Stimulated activated CD4-positive, alpha-beta T cell treated with anti-CD3 and anti-CD28 coated beads, Interleukin-2, amount 100 ng/mL, for 4 hours (primary cell): ENCODE data around the gene INTS6.

Source experiments
- DNase-seq: peaks from one replicate; pipeline ENCODE4 v3.0.0-alpha.2; 2020; ENCODE audit warnings: low read depth

The INTS6 gene

DNA sequence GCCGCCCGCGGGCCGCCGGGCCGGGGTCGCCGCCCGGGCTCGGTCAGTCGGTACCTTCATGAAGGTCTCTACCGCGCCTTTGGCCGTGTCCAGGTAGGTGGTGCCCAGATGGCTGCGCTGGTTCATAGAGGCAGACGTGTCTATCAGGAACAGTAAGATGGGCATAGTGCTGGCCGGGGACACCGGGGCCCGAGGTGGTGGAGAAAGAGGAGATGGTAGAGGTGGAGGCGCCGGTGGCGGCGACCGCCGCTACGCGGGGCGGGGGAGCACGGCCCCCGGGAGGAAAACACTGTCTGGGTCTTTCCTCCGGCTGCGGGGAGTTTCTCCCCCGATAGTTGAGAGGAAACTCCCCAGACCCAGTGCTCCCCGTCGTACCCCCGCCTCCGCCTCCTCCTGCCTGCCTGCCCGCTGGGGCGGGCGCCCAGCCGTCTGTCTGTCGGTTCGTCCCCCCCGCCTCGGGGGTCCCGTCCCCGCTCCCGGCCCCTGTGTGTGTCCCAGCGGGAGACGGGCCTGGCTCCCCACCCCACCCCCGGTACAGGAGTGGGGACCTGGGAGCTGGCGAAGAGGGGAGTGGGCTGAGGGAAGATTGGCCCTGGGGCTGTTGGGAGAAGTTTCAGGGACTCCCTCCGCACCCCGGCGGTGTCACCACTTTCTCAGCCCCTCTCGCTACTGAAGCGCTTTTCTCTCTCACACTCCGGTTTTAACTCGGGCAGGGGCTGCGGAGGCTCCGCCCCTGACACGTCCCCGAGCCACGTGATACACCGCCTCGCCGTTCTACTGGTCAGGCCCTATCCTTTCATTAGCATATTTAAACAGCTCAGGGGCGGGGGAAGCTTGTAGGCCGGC, at the start of gene INTS6:
INTS6 (minus strand) TSS at position 676 of the 846 bp plus-strand sequence; CDS start at position 165, 511 bp downstream.
- DNase-seq, result peak; percentile 99

GRCh38 chr13:51502153-51502651, 49.4 kb upstream of the INTS6 start:
- no peak for DNase-seq

- no peak for DNase-seq
Measured at GRCh38 chr13:51501592-51502152, 48.8 kb upstream of the INTS6 start.

DNA sequence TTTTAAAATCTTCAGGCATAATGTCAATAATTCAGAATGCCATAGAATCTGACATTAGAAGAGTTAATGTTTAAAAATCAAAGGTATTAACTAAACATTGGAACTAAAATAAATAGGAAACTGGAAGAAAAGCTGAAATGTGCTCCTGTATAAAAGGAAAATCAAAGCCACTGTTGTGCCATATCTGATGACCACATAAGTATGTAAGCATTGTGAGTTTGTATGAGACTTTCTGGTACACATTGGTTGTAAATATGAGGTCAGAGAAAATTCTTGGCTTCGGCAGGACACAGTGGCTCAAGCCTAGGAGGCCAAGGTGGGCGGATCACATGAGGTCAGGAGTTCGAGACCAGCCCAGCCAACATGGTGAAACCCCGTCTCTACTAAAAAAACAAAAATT, 48.3 kb upstream of the INTS6 start:
- DNase-seq, result no peak

- DNase-seq, result no peak
Measured at GRCh38 chr13:51500687-51501086, 47.9 kb upstream of the INTS6 start.

DNA sequence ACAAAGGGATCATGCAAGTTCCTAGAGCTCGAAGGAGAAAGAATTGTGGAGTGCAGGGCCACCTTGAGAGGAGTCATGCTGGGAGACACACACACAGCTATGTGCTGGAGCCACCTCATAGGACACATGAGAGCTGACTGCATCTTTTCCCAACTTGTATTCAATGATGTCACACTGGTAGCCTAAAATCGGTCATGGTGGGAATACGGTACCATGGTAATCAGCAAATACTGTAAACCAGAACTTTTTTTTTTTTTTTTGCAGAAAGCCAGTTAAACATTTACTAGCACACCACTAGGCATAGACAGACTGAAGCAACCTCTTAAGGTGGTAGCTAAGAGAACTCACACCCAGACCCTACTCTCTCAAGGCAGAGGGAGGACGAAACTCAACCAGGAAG, 47.0 kb upstream of the INTS6 start:
- no peak for DNase-seq

- DNase-seq, result no peak
Measured at GRCh38 chr13:51495316-51495715, 42.5 kb upstream of the INTS6 start.

DNA sequence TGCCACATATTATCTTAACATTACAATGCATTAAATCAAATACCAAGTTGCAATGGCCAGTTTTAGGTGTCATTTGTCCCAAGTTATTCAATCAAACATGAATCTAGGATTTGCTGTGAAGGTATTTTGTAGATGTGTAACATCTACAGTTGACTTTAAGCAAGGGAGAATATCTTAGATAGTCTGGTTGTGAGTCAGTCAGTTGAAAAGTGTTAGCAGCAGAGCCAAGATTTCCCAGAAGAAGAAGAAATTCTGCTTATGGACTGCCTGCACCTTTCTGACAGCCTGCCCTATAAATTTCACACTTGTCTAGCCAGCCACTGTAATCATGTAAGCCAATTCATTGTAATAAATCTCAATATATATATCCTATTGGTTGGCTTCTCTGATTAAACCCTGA, 41.3 kb upstream of the INTS6 start:
- no peak for DNase-seq

GRCh38 chr13:51488212-51488611, 35.4 kb upstream of the INTS6 start:
- no peak for DNase-seq

DNA sequence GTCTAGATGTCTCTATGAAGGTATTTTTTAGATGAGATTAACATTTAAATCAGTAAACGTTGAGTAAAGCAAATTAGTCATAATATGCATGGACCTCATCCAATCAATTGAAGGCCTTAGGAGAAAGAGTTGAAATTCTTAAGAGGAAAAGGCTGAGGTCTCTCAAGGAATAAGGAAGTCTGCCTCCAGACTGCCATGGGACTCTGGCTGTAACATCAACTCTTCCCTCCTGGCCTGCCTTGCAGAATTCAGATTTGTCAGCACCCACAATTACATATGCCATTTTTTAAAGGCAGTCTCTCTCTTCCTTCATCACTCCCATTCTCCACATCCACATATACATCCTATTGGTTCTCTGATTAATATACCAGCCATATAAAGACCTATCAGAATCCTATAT, 28.8 kb upstream of the INTS6 start:
- DNase-seq, result no peak

DNA sequence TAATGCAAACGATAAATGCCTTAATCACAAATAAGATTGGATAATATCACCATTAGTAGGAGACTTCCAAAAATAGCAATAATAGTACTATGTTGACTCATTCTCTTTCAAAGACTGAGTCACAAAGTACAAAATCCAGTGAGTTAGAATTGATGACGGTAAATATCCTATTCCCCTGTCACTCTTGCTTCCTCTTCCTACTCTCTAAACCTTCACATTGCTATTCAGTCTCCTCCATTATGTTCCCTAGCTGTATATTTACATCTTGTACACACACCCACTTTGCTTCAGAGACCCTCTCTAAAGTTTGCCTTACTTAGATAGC, 26.3 kb upstream of the INTS6 start:
- no peak for DNase-seq

DNA sequence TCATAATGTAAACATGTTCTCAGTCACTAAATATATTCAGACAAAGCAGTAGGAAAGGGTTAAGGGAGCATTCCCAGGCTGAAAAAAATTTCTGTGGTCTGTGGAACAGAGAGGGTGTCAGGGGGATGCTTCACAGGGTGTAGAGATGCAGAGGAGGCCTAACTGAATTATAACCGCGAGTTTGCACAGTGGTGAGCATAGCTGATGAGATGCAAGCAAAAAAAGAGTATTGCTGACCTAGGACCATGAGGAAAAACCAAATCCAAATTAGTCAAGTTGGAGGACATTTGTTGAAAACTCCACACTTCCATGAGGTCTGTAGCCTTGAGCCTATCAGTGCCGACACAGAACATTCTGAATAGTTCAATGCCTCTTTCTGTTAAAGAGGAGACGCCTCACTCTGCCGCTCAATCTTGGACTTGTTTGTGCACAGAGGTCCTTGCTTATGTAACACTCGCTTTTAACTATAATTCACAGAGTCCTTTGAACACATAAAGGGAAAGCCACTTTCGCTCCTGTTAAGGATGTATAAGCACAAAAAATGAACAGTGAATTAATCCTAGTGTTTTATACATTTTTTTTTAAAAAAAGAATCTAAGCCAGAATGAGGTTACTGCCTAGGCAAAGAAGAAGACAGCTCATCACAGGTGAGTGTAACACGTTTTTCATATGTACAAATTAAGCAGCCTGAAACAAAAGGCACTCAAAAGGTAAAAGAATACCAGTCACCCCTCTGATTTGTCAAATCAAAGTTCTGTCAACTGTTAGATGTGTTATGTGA, 25.8 kb upstream of the INTS6 start:
- DNase-seq, result no peak

DNA sequence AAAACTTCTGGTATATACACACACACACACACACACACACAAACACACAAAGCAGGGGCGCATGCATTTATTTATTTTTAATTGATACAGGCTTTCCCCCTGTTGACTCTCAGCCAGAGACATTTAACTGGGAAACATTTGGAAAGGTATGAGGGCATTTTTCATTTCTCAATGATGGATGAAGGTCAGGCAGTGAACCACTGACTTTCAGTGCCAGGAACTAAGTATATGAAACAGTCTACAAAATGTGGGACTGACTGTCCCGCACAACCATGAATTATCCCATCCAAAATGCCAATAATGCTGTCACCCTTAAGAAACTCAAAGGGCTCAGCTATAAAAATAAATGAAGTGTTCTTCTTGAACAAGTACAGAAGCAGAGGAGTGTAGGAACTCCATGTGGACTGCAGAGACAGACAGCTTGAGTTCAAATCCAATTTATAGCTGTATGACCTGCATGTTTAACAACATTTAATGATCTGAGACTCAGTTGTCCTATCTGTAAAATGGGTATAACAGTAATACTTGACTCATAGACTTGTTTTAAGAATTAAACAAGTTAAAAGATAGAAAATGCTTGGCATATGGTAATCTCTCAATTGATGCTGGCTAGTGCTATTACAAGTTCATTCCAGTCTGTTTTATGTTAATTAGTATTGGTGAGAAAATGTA, 25.0 kb upstream of the INTS6 start:
- no peak for DNase-seq

DNA sequence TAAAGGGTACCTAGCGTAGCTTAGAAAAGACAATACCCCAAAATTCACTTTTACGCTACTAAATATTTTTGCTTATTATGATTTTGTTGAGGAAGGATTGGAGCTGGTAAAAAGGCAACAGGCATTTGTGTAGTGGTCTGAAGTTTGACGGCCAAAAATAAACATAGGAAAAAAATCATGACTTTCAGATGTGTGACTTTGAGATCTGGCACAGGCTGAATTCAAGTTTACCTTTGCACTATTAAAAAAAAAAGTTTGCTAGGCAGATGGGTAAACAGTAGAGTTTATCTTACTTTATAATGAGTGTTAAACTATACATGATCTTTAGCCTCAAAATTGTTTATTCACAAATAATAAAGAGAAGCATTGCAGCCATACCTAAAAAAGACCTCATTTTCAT, 24.3 kb upstream of the INTS6 start:
- DNase-seq, result no peak

DNA sequence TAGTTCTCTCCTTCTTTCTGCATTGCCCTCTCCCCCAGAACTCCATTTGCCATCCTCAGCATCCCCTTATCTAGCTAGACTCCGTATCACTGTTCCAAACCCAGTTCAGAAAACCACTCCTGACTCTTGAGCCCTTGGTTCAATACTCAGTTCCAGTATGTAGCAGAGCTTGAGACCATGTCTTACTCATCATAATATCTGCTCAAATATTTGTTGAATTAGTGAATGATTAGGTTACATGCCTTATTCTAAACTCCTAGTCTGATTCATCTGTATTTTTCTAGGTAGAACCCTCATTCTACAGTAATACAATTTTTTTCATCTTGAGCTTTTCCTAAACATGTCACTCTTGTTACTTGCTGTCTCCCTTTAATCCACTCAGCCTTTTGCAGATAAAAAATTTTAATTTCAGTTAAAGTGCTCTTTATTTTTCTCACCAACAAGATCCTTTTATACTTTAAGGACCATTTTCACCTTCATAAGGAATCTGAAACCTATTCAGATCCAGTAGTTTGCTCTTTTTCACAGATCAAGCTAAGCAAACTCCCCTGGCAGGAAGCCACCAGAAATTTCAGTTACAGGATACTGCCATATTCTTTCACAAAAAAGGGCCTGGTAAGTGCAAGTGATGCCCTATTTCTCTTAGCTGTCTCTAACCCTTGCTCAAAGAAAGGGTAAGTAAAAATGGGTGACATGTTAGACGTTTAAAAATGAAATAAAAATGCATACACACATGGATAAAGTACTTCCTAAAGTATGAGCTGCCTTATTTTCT, 23.1 kb upstream of the INTS6 start:
- DNase-seq, result no peak

- no peak for DNase-seq
Measured at GRCh38 chr13:51469790-51470189, 17.0 kb upstream of the INTS6 start.

DNA sequence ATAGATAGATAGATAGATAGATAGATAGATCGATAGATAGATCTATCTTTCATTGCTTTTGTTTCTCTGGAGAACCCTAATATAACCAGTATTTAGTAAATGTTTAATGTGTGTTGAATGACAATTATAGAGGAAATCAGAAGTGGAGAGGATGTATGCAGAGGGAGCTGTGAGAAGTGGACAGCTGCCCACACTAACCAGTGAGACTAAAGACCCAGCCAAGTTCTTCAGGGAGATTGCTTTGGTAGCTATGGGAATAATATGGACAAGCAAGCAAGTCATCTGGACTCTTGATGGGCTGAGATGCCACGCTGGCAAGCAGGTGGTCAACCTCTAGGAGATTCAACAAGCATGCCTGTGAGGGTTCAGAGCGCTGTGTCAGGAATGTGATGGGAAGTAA, 14.9 kb upstream of the INTS6 start:
- no peak for DNase-seq

GRCh38 chr13:51465124-51465523, 12.3 kb upstream of the INTS6 start:
- DNase-seq, result no peak

GRCh38 chr13:51457086-51457815, 4.4 kb upstream of the INTS6 start:
- DNase-seq, result no peak

GRCh38 chr13:51456510-51456909, 3.7 kb upstream of the INTS6 start:
- DNase-seq, result no peak

- DNase-seq, result no peak
Measured at GRCh38 chr13:51455532-51455931, 2.7 kb upstream of the INTS6 start.
